GM12873 (cell line): Measurements from ENCODE around the gene SRP68.

Experiments used
- TF ChIP-seq, protein P1 (sequence below): IDR thresholded peaks from 2 replicates; pipeline ENCODE4 v1.5.1; 2012; ENCODE audit warnings: low read depth, mild to moderate bottlenecking, moderate library complexity, low read length, control low read depth; ENCODE audit not compliant: insufficient read depth; ENCODE audit errors: missing control alignments

The SRP68 gene

DNA sequence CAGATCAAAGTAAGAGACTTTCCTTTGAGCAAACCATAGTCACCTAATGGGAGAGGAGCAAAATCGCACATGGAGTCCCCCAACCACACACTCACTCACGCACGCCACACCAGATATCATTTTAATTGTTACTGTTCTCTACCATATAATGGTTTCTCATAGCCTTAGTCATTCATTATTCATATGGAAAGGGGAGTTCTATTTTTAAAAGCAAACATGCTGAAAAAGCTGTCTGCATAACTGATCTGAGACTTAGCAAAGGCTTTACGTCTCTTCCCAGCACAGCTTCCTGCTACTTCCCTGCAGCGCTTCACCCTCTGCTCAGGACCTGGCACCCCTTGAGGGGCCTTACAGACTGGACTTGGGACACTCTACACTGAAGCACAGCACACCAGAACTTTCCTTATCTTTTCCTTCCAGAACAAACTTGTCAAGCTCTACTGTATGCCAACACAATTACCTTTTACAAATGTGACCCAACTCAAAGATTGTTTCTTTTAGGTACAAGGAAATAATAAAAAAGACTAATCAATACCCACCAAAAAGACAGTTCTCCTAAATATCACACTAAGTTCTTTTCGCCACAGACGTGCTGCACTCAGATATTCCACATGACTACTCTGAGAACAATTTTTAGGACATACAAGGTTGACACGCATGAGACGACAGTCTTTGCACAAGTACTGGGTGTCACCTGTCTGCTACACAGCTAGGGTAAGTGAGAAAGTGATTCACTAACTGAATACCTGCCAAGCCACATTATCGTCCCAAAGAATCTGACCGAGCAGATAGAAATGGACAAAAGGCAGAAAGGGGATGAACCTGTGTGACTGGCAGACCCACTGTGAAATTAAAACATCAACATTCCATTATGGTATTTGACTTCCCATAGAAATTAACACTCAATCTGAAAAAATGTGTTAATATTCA, 21.5 kb downstream of the SRP68 start:
- TF ChIP-seq, protein P1, sequence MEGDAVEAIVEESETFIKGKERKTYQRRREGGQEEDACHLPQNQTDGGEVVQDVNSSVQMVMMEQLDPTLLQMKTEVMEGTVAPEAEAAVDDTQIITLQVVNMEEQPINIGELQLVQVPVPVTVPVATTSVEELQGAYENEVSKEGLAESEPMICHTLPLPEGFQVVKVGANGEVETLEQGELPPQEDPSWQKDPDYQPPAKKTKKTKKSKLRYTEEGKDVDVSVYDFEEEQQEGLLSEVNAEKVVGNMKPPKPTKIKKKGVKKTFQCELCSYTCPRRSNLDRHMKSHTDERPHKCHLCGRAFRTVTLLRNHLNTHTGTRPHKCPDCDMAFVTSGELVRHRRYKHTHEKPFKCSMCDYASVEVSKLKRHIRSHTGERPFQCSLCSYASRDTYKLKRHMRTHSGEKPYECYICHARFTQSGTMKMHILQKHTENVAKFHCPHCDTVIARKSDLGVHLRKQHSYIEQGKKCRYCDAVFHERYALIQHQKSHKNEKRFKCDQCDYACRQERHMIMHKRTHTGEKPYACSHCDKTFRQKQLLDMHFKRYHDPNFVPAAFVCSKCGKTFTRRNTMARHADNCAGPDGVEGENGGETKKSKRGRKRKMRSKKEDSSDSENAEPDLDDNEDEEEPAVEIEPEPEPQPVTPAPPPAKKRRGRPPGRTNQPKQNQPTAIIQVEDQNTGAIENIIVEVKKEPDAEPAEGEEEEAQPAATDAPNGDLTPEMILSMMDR = no peak

DNA sequence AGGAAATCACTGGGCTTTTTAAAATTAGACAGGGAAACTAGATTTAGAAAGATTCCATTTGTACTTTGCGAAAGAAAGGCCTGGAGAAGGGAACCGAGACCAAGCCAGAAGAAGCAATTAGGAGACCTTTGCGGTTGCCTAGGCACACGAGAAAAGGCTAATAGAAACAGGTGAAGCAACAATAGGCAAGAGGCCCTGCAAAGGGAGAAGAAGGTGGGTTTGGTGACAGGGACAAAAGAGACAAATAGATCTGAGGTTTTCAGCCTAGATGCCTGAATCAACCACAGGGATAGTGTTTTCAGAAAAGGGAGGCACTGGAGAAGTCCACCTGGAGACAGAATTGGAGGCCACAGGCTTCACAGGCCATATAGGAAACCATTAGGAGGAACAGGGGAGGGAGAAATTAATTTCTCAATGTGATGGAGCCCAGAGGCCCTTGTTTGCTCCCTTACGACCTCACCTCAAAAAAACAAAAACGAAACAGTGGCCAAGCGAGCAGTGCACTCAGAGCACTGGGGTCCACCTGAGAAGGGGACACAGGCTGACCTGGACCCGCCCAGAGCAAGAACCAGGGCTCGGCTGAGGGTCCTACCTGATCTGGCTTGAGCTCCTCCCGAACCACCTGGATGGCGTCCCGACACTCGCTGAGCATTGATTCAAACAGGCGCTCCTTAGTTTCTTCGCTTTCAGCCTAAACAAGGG, 22.3 kb downstream of the SRP68 start:
- TF ChIP-seq, protein P1 = no peak

DNA sequence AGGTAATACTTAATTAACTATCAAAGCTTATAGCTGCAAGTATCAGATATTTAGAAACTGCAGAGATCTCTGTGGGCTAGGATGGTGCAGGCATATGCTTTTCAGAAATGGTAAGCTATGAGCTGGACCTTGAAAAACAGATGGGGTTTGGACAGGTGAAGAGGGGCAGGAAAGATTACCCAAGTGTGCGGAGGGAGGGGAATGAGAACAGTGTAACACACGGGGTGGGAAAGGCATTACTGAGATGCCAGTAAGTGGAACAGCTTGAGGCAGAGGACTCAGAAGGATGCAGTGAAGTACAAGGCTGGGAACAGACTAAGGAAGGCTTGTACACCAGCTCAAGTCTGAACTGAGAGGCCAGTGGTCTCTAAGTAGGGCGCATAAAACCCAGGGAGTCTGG, 23.1 kb downstream of the SRP68 start:
- TF ChIP-seq, protein P1 = no peak

DNA sequence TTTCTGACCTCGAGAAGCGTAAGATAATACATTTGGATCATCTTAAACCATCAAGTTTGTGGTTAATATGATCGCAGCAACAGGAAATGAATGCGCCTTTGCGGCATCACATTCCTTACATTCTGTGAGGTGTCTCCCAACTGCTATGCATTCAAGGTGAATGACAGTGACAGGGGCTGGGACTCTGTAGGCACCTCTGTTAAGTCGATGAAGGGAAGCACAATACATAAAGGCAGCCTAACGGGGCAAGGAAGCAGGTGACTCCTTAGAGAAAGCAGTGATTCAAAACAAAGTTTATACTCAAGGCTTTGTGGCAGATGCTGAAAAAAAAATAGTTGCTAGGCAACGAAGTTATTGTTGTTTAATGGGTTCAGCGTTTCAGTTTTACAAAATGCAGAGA, 23.6 kb downstream of the SRP68 start:
- TF ChIP-seq, protein P1 = no peak

DNA sequence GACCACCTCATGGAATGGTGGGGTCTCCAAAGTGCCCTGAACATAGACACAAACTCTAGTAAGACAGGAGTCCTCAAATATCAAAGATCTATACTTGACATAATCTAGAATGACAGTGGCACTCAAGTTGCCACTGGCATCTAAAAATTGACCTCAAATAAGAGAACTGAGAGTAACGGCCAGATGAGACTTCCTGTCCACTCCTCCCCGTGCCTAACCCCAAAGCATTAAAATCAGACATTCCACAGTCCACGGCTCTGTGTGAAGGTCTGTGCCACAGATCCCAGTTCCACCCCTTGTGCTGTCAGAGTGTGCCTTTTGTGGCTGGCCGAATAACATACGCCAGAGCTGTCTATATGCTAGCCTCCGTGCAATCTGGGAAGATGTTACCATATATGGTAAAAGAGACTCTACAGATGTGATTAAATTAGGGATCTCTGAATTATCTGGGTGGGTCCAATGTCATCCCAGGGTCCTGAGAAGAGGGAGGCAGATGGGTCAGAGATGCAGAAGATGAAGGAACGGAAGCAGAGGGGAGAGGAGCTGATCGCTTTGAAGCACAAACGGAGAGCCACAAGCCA, 24.2 kb downstream of the SRP68 start:
- TF ChIP-seq, protein P1 = no peak

DNA sequence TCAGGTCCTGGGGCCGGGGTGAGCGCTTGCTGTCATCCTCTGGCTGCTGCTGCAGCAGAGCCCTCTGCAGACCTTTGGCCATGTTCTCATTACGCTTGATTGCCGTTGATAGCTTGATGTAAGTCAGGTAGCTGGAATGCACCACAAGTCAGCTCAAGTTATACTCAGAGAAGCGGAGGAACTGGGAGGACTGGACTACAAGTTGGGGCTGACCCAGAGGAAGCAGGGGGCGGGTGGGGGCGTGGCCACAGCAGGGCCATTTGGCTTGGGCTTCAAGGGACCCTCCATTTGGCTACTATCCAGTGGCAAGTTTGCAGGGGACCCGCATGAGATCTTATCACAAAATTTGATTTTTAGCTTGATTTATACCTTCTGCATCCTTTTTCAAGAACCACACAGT, 26.3 kb downstream of the SRP68 start:
- TF ChIP-seq, protein P1 = no peak

DNA sequence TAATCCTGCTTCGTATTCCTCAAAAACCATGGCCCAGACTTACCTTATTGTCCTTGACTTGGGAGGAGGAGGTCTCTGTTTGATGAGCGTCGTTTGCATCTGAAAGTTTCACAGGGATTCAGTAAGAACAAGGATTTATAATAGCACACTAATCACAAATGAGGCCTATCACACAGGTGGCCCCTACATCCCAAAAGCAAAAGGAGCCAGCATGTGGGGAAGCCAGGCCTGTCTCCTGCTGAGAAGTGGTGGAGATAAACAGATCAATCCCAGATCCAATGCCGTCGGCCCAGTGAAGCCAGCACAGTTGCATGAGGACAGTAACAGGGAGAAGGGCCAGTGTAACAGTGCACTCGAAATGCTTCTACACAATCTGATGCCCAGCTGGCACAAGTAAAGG, 31.9 kb downstream of the SRP68 start:
- TF ChIP-seq, protein P1 = no peak
